H1 (cell line): ENCODE results near the gene CYP11A1. TPM values are rescaled to one million over a fixed set of nuclear protein-coding genes. Genes with fewer than 3 reads are reported as not detected.

Experiments used
- CBX5 ChIP-seq: fragments of 300-800, 300-1000 bp; sonication (generic); IDR thresholded peaks from 2 replicates; pipeline ENCODE4 v1.7.1; 2016; ENCODE audit warnings: antibody characterized with exemption, low read length, low read depth
- CBX8 ChIP-seq: fragments of 300-800, 300-1000 bp; sonication (generic); IDR thresholded peaks from 2 replicates; pipeline ENCODE4 v1.7.1; 2016; ENCODE audit warnings: low read depth, low read length, borderline replicate concordance
- CTCF ChIP-seq, 3 experiments: IDR thresholded peaks; 1 replicate in 2 of 3; 2 replicates in 1 of 3; pipeline versions ENCODE4 v1.5.1 to v1.6.1; 2011; ENCODE audit warnings: low read length in 3 of 3, mild to moderate bottlenecking in 3 of 3, inconsistent platforms in 2 of 3, low read depth in 1 of 3, moderate library complexity in 1 of 3; ENCODE audit not compliant: insufficient read depth in 1 of 3; ENCODE audit errors: control extremely low read depth in 1 of 3
- EGR1 ChIP-seq: IDR thresholded peaks from 2 replicates; pipeline ENCODE4 v1.6.1; 2011; ENCODE audit warnings: low read depth, low read length, borderline replicate concordance
- EZH2 ChIP-seq: fragments of 200-600 bp; sonication (generic); IDR thresholded peaks from 2 replicates; pipeline ENCODE4 v1.7.1; 2012; ENCODE audit warnings: low read depth, mild to moderate bottlenecking, moderate library complexity, low read length, inconsistent platforms; ENCODE audit not compliant: severe bottlenecking
- FOSL1 ChIP-seq: IDR thresholded peaks from 2 replicates; pipeline ENCODE4 v1.6.1; 2011; ENCODE audit warnings: mild to moderate bottlenecking, low read depth, low read length, moderate library complexity; ENCODE audit not compliant: insufficient read depth
- HDAC6 ChIP-seq: IDR thresholded peaks from one replicate; pipeline ENCODE4 v1.7.1; 2012; ENCODE audit warnings: low read depth, mild to moderate bottlenecking, inconsistent platforms, low read length, moderate library complexity
- KDM1A ChIP-seq: fragments of 200-600, 300-600 bp; sonication (generic); IDR thresholded peaks from 2 replicates; pipeline ENCODE4 v1.7.1; 2016; ENCODE audit warnings: mild to moderate bottlenecking, low read length, borderline replicate concordance
- POU5F1 ChIP-seq: IDR thresholded peaks from 2 replicates; pipeline ENCODE4 v1.6.1; 2011; ENCODE audit warnings: low read depth, mild to moderate bottlenecking, low read length, moderate library complexity
- RXRA ChIP-seq: IDR thresholded peaks from 2 replicates; pipeline ENCODE4 v1.6.1; 2011; ENCODE audit warnings: low read depth, mild to moderate bottlenecking, low read length, moderate library complexity; ENCODE audit not compliant: insufficient read depth
- TAF1 ChIP-seq: IDR thresholded peaks from 2 replicates; pipeline ENCODE4 v1.6.1; 2011; ENCODE audit warnings: mild to moderate bottlenecking, low read depth, low read length
- TCF12 ChIP-seq: IDR thresholded peaks from 2 replicates; pipeline ENCODE4 v1.6.1; 2011; ENCODE audit warnings: low read depth, mild to moderate bottlenecking, low read length
- ZNF274 ChIP-seq: IDR thresholded peaks from 2 replicates; pipeline ENCODE4 v1.7.0; 2012; ENCODE audit warnings: low read length, borderline replicate concordance; ENCODE audit errors: extremely low read depth
- polyA plus RNA-seq, 7 experiments: library from polyadenylated mRNA; depleted of rRNA in 3 of 7; stranded (reverse) in 5 of 7; unstranded in 2 of 7; fragments of >200 nt in 5 of 7; fragments of 200-250 nt in 2 of 7; gene quantifications; 1 replicate in 5 of 7; 2 replicates in 1 of 7; 4 replicates in 1 of 7; pipeline versions ENCODE4 v1.2.1 to v1.2.3, GENCODE V29; 2011 to 2013; ENCODE audit warnings: missing spikeins in 2 of 7, mixed read lengths in 2 of 7
- total RNA-seq: library from RNA; stranded (reverse); fragmentation: NEBNext Ultra II Directional; extraction: Animal tissue kit (Norgen Biotek cat#: 25700); gene quantifications from 2 replicates; pipeline ENCODE4 v1.2.1, GENCODE V29; 2021
- TF ChIP-seq, protein P1 (sequence below): IDR thresholded peaks from 2 replicates; pipeline ENCODE4 v1.6.1; 2012; ENCODE audit warnings: low read length, inconsistent platforms

CYP11A1 gene
- total and polyA plus RNA-seq, 2 of the 8 experiments (the other 6 are each of a cell fraction or from before 2014, with no cell fraction given): 1.9 to 7.2 TPM

DNA sequence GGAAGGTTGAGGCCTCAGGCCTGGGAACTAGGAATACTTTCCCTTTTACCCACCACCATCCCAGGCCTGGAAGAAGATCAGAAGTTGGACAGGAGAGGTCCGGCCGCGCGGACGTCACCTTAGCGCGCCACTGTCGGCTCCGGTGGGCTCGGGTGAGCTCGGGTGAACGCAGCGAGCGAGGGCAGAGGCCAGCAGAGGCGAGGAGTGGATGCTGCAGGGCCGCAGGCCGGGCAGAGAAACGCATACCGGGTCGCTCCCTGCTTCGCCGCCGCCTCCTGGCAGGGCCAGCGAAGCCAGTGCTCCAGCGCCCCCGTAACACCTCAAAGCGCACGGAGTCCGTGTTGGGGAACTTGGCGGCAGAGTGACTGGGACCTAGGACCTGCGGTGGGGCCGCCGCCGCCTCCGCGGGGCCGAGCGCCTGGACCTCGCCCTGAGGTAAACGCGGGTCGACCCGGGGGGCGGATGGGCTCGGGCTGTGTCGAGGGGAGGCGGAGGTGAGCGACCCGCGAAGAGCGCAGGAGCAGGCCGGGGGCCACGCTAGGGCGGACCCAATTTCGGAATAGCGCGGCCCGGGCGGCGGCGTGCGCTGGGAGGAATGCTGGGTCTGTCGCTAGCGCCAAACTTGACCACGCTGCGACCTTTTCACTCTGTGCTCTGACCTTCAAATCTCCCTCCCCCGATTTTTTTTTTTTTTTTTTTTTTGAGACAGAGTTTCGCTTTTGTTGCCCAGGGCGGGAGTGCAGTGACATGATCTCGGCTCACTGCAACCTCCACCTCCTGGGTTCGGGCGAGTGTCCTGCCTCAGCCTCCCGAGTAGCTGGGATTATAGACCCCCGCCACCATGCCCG is 1.6 kb downstream of the CYP11A1 start (continued):
- TF ChIP-seq ZNF274 (no peak), RXRA (no peak), EGR1 (no peak), TAF1 (peak; percentile 65), TCF12 (no peak), FOSL1 (no peak), KDM1A (no peak), EZH2 (no peak), CTCF (IDR thresholded peaks at IDR 0.05; ENCODE audit: control extremely low read depth in 1 of 3, insufficient read depth in 1 of 3, low read depth in 1 of 3, low read length in 3 of 3) (no peak), CBX8 (no peak), CBX5 (no peak), POU5F1 (no peak), HDAC6 (no peak)
- TF ChIP-seq, protein P1, sequence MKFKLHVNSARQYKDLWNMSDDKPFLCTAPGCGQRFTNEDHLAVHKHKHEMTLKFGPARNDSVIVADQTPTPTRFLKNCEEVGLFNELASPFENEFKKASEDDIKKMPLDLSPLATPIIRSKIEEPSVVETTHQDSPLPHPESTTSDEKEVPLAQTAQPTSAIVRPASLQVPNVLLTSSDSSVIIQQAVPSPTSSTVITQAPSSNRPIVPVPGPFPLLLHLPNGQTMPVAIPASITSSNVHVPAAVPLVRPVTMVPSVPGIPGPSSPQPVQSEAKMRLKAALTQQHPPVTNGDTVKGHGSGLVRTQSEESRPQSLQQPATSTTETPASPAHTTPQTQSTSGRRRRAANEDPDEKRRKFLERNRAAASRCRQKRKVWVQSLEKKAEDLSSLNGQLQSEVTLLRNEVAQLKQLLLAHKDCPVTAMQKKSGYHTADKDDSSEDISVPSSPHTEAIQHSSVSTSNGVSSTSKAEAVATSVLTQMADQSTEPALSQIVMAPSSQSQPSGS: no peak
